GM23338 (cell line): Measurements from ENCODE around the gene MPP1. TPM values are rescaled to one million over a fixed set of nuclear protein-coding genes. Genes with fewer than 3 reads are reported as not detected.

Experiments
- ATAC-seq: fragments of 200-7000 bp; cut with Tn5 transposase; 3 replicates; pipeline ENCODE4 v1.9.1; 2020
- DNase-seq: peaks from one replicate; pipeline ENCODE4 v3.0.0-alpha.2; 2015; ENCODE audit warnings: low spot score
- H2AFZ ChIP-seq: fragments of 200-600 bp; sonication (generic); 2 replicates; pipeline ENCODE4 v1.8.0; 2016; ENCODE audit warnings: antibody characterized with exemption, mild to moderate bottlenecking, moderate library complexity
- H3F3A ChIP-seq: fragments of 200-600 bp; sonication (generic); replicated peaks from 2 replicates; pipeline ENCODE4 v1.8.0; 2017; ENCODE audit warnings: antibody characterized with exemption, mixed run types, low read depth
- H3K27ac ChIP-seq: fragments of 200-600 bp; sonication (generic); 2 replicates; pipeline ENCODE4 v1.6.1; 2016; ENCODE audit warnings: low read depth
- H3K27me3 ChIP-seq: fragments of 200-600 bp; sonication (generic); 2 replicates; pipeline ENCODE4 v1.8.0; 2016; ENCODE audit warnings: mild to moderate bottlenecking, mixed run types, moderate library complexity; ENCODE audit not compliant: insufficient read depth
- H3K36me3 ChIP-seq: fragments of 200-600 bp; sonication (generic); 2 replicates; pipeline ENCODE4 v1.8.0; 2016; ENCODE audit warnings: mild to moderate bottlenecking; ENCODE audit not compliant: insufficient read depth
- H3K4me1 ChIP-seq: fragments of 200-600 bp; sonication (generic); 2 replicates; pipeline ENCODE4 v1.8.0; 2016; ENCODE audit warnings: mild to moderate bottlenecking, moderate library complexity; ENCODE audit not compliant: insufficient read depth
- H3K4me2 ChIP-seq: fragments of 200-600 bp; sonication (generic); 2 replicates; pipeline ENCODE4 v1.7.1; 2017; ENCODE audit warnings: mixed run types
- H3K4me3 ChIP-seq: fragments of 200-600 bp; sonication (generic); 2 replicates; pipeline ENCODE4 v1.6.1; 2016; ENCODE audit warnings: mixed run types
- H3K79me2 ChIP-seq: fragments of 200-600 bp; sonication (generic); replicated peaks from 2 replicates; pipeline ENCODE4 v1.8.0; 2017; ENCODE audit warnings: mild to moderate bottlenecking; ENCODE audit not compliant: insufficient read depth
- H3K9me2 ChIP-seq: fragments of 200-600 bp; sonication (generic); 2 replicates; pipeline ENCODE4 v1.8.0; 2017; ENCODE audit not compliant: insufficient read depth
- H4K20me1 ChIP-seq: fragments of 200-600 bp; sonication (generic); replicated peaks from 2 replicates; pipeline ENCODE4 v1.8.0; 2017; ENCODE audit warnings: mild to moderate bottlenecking; ENCODE audit not compliant: insufficient read depth
- H3K27ac Mint-ChIP-seq: 2 replicates; pipeline ENCODE4 v1.8.0; 2020; ENCODE audit warnings: inconsistent platforms, mild to moderate bottlenecking, moderate library complexity, mixed read lengths
- H3K27me3 Mint-ChIP-seq: 3 replicates; pipeline ENCODE4 v1.8.0; 2022; ENCODE audit warnings: low read depth, mild to moderate bottlenecking, moderate library complexity, mixed read lengths, inconsistent platforms; ENCODE audit not compliant: insufficient read depth, poor library complexity
- H3K36me3 Mint-ChIP-seq: 3 replicates; pipeline ENCODE4 v1.8.0; 2021; ENCODE audit warnings: low read depth, mild to moderate bottlenecking, inconsistent platforms, moderate library complexity, mixed read lengths
- H3K4me1 Mint-ChIP-seq: 3 replicates; pipeline ENCODE4 v1.8.0; 2020; ENCODE audit warnings: mild to moderate bottlenecking, inconsistent platforms, mixed read lengths
- H3K4me3 Mint-ChIP-seq: 3 replicates; pipeline ENCODE4 v1.8.0; 2021; ENCODE audit warnings: moderate library complexity, mild to moderate bottlenecking, inconsistent platforms, mixed read lengths
- H3K9me3 Mint-ChIP-seq: 3 replicates; pipeline ENCODE4 v1.8.0; 2020; ENCODE audit warnings: moderate library complexity, mild to moderate bottlenecking, inconsistent platforms, mixed read lengths
- CREB1 ChIP-seq: fragments of 250-450 bp; sonication (Bioruptor Pico); IDR thresholded peaks from 2 replicates; pipeline ENCODE4 v1.5.0; 2020; ENCODE audit warnings: low read depth, mild to moderate bottlenecking, moderate library complexity
- CTCF ChIP-seq, 2 experiments: fragments of 200-600 bp in 1 of 2; sonication (generic) in 1 of 2; conservative IDR thresholded peaks; 2 replicates each; pipeline versions ENCODE4 v1.5.1 to v1.6.1; 2016 to 2017; ENCODE audit warnings: antibody characterized with exemption in 2 of 2, low read depth in 2 of 2, mild to moderate bottlenecking in 2 of 2, moderate library complexity in 1 of 2
- EZH2 ChIP-seq: fragments of 200-600 bp; sonication (generic); IDR thresholded peaks from one replicate; pipeline ENCODE4 v1.8.0; 2017; ENCODE audit warnings: antibody characterized with exemption, mild to moderate bottlenecking, low read depth; ENCODE audit not compliant: unreplicated experiment
- EZH2phosphoT487 ChIP-seq: fragments of 200-600 bp; sonication (generic); IDR thresholded peaks from one replicate; pipeline ENCODE4 v1.8.1; 2018; ENCODE audit warnings: antibody characterized with exemption; ENCODE audit not compliant: unreplicated experiment
- JUNB ChIP-seq: IDR thresholded peaks from one replicate; pipeline ENCODE4 v1.6.1; 2016; ENCODE audit warnings: antibody characterized with exemption; ENCODE audit not compliant: unreplicated experiment
- NANOG ChIP-seq: IDR thresholded peaks from 2 replicates; pipeline ENCODE4 v1.6.1; 2016; ENCODE audit warnings: antibody characterized with exemption, borderline replicate concordance
- POLR2AphosphoS5 ChIP-seq: IDR thresholded peaks from 2 replicates; pipeline ENCODE4 v1.6.1; 2016; ENCODE audit warnings: antibody characterized with exemption, low read depth
- STAT1 ChIP-seq: IDR thresholded peaks from one replicate; pipeline ENCODE4 v1.6.1; 2016; ENCODE audit warnings: antibody characterized with exemption; ENCODE audit not compliant: unreplicated experiment
- ZNF114 ChIP-seq: fragments of 250-450 bp; sonication (Bioruptor Pico); IDR thresholded peaks from 2 replicates; pipeline ENCODE4 v1.5.0; 2020; ENCODE audit warnings: mild to moderate bottlenecking, moderate library complexity
- ZNF331 ChIP-seq: fragments of 250-450 bp; sonication (Bioruptor Pico); IDR thresholded peaks from 2 replicates; pipeline ENCODE4 v1.5.0; 2020; ENCODE audit warnings: low read depth, mild to moderate bottlenecking, moderate library complexity
- polyA plus RNA-seq: library from polyadenylated mRNA; unstranded; fragments of >200 nt; fragmentation: Nextera tagmentation; extraction: Ambion mirVana; gene quantifications from 2 replicates; pipeline ENCODE4 v1.2.1, GENCODE V29; 2016
- total RNA-seq: library from RNA; depleted of rRNA; stranded (reverse); fragments of >200 nt; shearing (Covaris generic); gene quantifications from 2 replicates; pipeline ENCODE4 v1.2.3, GENCODE V29; 2014
- TF ChIP-seq, protein P1 (sequence below): IDR thresholded peaks from 2 replicates; pipeline ENCODE4 v1.6.1; 2016; ENCODE audit warnings: antibody characterized with exemption
- TF ChIP-seq, protein P2 (sequence below): fragments of 250-450 bp; sonication (Bioruptor Pico); IDR thresholded peaks from 2 replicates; pipeline ENCODE4 v1.5.0; 2020; ENCODE audit warnings: mild to moderate bottlenecking, moderate library complexity
- TF ChIP-seq, protein P3 (sequence below): IDR thresholded peaks from one replicate; pipeline ENCODE4 v1.6.1; 2018; ENCODE audit warnings: antibody characterized with exemption; ENCODE audit not compliant: unreplicated experiment

MPP1 gene
- total and polyA plus RNA-seq, 2 experiments from 2014 or later, result 18.7 to 27.2 TPM

GRCh38 chrX:154791467-154791866 is 13.8 kb downstream of the MPP1 start:
- Mint-ChIP-seq H3K9me3 (no peaks in the 10 kb centered on the region), H3K27ac (no peak overlapping the region), H3K4me3 (no peak overlapping the region), H3K4me1 (peaks cover 11% of the 10 kb centered on the region), H3K36me3 (no peaks in the 10 kb centered on the region; the same call in 2 of the 3 replicates), H3K27me3 (no peaks in the 10 kb centered on the region)
- Histone ChIP-seq H3K4me3 (no peak overlapping the region), H3K27me3 (no peaks in the 10 kb centered on the region), H3K79me2 (no peaks in the 10 kb centered on the region), H3K27ac (no peak overlapping the region), H3F3A (no peaks in the 10 kb centered on the region), H3K36me3 (no peaks in the 10 kb centered on the region), H3K9me2 (no peaks in the 10 kb centered on the region), H2AFZ (no peak overlapping the region), H3K4me1 (no peaks in the 10 kb centered on the region; the same call in 1 of the 2 replicates), H3K4me2 (no peak overlapping the region), H4K20me1 (no peaks in the 10 kb centered on the region)
- no peak for ATAC-seq
- DNase-seq, result no peak
- TF ChIP-seq JUNB (no peak), ZNF331 (CRISPR knock-in tag) (no peak), CREB1 (CRISPR knock-in tag) (no peak), ZNF114 (CRISPR knock-in tag) (no peak), STAT1 (no peak), POLR2AphosphoS5 (no peak), EZH2phosphoT487 (no peak), NANOG (no peak), CTCF (conservative IDR thresholded peaks at IDR 0.05; ENCODE audit: low read depth in 2 of 2) (no peak), EZH2 (no peak)
- TF ChIP-seq, protein P1, sequence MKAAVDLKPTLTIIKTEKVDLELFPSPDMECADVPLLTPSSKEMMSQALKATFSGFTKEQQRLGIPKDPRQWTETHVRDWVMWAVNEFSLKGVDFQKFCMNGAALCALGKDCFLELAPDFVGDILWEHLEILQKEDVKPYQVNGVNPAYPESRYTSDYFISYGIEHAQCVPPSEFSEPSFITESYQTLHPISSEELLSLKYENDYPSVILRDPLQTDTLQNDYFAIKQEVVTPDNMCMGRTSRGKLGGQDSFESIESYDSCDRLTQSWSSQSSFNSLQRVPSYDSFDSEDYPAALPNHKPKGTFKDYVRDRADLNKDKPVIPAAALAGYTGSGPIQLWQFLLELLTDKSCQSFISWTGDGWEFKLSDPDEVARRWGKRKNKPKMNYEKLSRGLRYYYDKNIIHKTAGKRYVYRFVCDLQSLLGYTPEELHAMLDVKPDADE, result no peak
- TF ChIP-seq, protein P2, sequence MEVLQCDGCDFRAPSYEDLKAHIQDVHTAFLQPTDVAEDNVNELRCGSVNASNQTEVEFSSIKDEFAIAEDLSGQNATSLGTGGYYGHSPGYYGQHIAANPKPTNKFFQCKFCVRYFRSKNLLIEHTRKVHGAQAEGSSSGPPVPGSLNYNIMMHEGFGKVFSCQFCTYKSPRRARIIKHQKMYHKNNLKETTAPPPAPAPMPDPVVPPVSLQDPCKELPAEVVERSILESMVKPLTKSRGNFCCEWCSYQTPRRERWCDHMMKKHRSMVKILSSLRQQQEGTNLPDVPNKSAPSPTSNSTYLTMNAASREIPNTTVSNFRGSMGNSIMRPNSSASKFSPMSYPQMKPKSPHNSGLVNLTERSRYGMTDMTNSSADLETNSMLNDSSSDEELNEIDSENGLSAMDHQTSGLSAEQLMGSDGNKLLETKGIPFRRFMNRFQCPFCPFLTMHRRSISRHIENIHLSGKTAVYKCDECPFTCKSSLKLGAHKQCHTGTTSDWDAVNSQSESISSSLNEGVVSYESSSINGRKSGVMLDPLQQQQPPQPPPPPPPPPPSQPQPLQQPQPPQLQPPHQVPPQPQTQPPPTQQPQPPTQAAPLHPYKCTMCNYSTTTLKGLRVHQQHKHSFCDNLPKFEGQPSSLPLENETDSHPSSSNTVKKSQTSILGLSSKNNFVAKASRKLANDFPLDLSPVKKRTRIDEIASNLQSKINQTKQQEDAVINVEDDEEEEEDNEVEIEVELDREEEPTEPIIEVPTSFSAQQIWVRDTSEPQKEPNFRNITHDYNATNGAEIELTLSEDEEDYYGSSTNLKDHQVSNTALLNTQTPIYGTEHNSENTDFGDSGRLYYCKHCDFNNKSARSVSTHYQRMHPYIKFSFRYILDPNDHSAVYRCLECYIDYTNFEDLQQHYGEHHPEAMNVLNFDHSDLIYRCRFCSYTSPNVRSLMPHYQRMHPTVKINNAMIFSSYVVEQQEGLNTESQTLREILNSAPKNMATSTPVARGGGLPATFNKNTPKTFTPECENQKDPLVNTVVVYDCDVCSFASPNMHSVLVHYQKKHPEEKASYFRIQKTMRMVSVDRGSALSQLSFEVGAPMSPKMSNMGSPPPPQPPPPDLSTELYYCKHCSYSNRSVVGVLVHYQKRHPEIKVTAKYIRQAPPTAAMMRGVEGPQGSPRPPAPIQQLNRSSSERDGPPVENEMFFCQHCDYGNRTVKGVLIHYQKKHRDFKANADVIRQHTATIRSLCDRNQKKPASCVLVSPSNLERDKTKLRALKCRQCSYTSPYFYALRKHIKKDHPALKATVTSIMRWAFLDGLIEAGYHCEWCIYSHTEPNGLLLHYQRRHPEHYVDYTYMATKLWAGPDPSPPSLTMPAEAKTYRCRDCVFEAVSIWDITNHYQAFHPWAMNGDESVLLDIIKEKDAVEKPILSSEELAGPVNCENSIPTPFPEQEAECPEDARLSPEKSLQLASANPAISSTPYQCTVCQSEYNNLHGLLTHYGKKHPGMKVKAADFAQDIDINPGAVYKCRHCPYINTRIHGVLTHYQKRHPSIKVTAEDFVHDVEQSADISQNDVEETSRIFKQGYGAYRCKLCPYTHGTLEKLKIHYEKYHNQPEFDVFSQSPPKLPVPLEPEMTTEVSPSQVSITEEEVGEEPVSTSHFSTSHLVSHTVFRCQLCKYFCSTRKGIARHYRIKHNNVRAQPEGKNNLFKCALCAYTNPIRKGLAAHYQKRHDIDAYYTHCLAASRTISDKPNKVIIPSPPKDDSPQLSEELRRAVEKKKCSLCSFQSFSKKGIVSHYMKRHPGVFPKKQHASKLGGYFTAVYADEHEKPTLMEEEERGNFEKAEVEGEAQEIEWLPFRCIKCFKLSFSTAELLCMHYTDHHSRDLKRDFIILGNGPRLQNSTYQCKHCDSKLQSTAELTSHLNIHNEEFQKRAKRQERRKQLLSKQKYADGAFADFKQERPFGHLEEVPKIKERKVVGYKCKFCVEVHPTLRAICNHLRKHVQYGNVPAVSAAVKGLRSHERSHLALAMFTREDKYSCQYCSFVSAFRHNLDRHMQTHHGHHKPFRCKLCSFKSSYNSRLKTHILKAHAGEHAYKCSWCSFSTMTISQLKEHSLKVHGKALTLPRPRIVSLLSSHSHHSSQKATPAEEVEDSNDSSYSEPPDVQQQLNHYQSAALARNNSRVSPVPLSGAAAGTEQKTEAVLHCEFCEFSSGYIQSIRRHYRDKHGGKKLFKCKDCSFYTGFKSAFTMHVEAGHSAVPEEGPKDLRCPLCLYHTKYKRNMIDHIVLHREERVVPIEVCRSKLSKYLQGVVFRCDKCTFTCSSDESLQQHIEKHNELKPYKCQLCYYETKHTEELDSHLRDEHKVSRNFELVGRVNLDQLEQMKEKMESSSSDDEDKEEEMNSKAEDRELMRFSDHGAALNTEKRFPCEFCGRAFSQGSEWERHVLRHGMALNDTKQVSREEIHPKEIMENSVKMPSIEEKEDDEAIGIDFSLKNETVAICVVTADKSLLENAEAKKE (CRISPR knock-in tag), result no peak
- TF ChIP-seq, protein P3, sequence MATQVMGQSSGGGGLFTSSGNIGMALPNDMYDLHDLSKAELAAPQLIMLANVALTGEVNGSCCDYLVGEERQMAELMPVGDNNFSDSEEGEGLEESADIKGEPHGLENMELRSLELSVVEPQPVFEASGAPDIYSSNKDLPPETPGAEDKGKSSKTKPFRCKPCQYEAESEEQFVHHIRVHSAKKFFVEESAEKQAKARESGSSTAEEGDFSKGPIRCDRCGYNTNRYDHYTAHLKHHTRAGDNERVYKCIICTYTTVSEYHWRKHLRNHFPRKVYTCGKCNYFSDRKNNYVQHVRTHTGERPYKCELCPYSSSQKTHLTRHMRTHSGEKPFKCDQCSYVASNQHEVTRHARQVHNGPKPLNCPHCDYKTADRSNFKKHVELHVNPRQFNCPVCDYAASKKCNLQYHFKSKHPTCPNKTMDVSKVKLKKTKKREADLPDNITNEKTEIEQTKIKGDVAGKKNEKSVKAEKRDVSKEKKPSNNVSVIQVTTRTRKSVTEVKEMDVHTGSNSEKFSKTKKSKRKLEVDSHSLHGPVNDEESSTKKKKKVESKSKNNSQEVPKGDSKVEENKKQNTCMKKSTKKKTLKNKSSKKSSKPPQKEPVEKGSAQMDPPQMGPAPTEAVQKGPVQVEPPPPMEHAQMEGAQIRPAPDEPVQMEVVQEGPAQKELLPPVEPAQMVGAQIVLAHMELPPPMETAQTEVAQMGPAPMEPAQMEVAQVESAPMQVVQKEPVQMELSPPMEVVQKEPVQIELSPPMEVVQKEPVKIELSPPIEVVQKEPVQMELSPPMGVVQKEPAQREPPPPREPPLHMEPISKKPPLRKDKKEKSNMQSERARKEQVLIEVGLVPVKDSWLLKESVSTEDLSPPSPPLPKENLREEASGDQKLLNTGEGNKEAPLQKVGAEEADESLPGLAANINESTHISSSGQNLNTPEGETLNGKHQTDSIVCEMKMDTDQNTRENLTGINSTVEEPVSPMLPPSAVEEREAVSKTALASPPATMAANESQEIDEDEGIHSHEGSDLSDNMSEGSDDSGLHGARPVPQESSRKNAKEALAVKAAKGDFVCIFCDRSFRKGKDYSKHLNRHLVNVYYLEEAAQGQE, result no peak
